Breast epithelium (tissue), 3 donors: ENCODE measurements around the gene PIK3IP1.

Experiments
- POLR2A ChIP-seq: fragments of 450-650 bp; IDR thresholded peaks from one replicate; pipeline ENCODE4 v1.6.1; 2016; ENCODE audit warnings: antibody characterized with exemption, mild to moderate bottlenecking, moderate library complexity
- POLR2AphosphoS5 ChIP-seq, 3 donors: sonication (generic); formaldehyde crosslinking; IDR thresholded peaks; one replicate each; pipeline ENCODE4 v1.6.1; 2017; ENCODE audit warnings: antibody characterized with exemption in 3 of 3
- TF ChIP-seq, protein P1 (sequence below), 3 donors: fragments of 450-650 bp; IDR thresholded peaks; one replicate each; pipeline ENCODE4 v1.5.1; 2016 to 2017; ENCODE audit warnings: antibody characterized with exemption in 3 of 3, mild to moderate bottlenecking in 3 of 3, moderate library complexity in 3 of 3

DNA sequence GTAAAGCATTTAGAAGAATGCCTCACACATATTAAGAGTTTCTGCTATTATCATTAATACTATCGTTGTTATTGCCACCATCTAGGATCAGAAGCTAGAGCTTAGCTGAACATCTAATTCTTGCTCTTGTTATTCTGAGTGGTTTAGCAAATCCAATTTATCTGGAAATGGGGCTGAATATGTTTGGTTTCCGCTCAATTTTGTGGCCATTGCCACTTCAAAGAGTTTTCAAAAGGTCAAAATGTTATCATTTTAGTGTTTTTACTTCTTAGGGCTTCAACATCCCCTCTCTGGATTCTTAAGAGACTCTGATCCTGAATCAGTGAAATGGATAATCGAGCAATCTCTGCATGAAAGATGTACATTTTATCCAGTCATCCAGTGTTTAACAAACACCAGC lies 10.2 kb upstream of the PIK3IP1 start:
- TF ChIP-seq, protein P1, sequence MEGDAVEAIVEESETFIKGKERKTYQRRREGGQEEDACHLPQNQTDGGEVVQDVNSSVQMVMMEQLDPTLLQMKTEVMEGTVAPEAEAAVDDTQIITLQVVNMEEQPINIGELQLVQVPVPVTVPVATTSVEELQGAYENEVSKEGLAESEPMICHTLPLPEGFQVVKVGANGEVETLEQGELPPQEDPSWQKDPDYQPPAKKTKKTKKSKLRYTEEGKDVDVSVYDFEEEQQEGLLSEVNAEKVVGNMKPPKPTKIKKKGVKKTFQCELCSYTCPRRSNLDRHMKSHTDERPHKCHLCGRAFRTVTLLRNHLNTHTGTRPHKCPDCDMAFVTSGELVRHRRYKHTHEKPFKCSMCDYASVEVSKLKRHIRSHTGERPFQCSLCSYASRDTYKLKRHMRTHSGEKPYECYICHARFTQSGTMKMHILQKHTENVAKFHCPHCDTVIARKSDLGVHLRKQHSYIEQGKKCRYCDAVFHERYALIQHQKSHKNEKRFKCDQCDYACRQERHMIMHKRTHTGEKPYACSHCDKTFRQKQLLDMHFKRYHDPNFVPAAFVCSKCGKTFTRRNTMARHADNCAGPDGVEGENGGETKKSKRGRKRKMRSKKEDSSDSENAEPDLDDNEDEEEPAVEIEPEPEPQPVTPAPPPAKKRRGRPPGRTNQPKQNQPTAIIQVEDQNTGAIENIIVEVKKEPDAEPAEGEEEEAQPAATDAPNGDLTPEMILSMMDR (IDR thresholded peaks at IDR 0.05) = no peak
- TF ChIP-seq POLR2AphosphoS5 (IDR thresholded peaks at IDR 0.05) (no peak), POLR2A (no peak)
